Adrenal gland (tissue), 12 donors: Measurements from ENCODE around the gene RTL10. TPM values are rescaled to one million over a fixed set of nuclear protein-coding genes. Genes with fewer than 3 reads are reported as not detected.

ENCODE experiments used
- DNase-seq, 7 donors: peaks; one replicate each; pipeline ENCODE4 v3.0.0-alpha.2; 2019 to 2020
- H3K27ac ChIP-seq, 5 donors: fragments of 200-600 bp; sonication (generic) in 4 of 5; 1 replicate in 3 of 5; 2 replicates in 2 of 5; pipeline versions ENCODE4 v1.5.1 to v1.8.0; 2016 to 2020; ENCODE audit warnings: mild to moderate bottlenecking in 1 of 5
- H3K27me3 ChIP-seq: fragments of 200-600 bp; 2 replicates; pipeline ENCODE4 v1.8.0; 2021
- H3K36me3 ChIP-seq, 2 donors: fragments of 200-600 bp; replicated peaks in 1 of 2; 1 replicate in 1 of 2; 2 replicates in 1 of 2; pipeline versions ENCODE4 v1.5.1 to v1.8.0; 2018 to 2022
- H3K4me1 ChIP-seq, 2 donors: fragments of 200-600 bp; replicated peaks in 1 of 2; 1 replicate in 1 of 2; 2 replicates in 1 of 2; pipeline versions ENCODE4 v1.5.1 to v1.8.0; 2018 to 2021
- H3K4me3 ChIP-seq, 4 donors: fragments of 200-600 bp; sonication (generic) in 3 of 4; one replicate each; pipeline ENCODE4 v1.5.1; 2016 to 2018
- H3K9me3 ChIP-seq, 3 donors: fragments of 200-600 bp; sonication (generic) in 1 of 3; replicated peaks in 1 of 3; 1 replicate in 2 of 3; 2 replicates in 1 of 3; pipeline versions ENCODE4 v1.5.1 to v1.8.0; 2016 to 2021
- CTCF ChIP-seq, 6 experiments: fragments of 450-650 bp in 4 of 6; fragments of 200-600 bp in 2 of 6; sonication (generic) in 1 of 6; IDR thresholded peaks; 1 replicate in 5 of 6; 2 replicates in 1 of 6; pipeline versions ENCODE4 v1.5.1 to v1.8.0; 2016 to 2021; ENCODE audit warnings: antibody characterized with exemption in 6 of 6, mild to moderate bottlenecking in 2 of 6, moderate library complexity in 1 of 6
- POLR2A ChIP-seq, 2 donors: fragments of 450-650 bp; IDR thresholded peaks; one replicate each; pipeline ENCODE4 v1.6.1; 2017; ENCODE audit warnings: antibody characterized with exemption in 2 of 2, mild to moderate bottlenecking in 2 of 2, moderate library complexity in 1 of 2
- WGBS, 4 donors: extraction: QIAGEN DNeasy Blood & Tissue Kit in 2 of 4; methylation state at CpG; one replicate each; pipeline versions ENCODE4 v1.1.5 to v1.1.7; 2013 to 2017; 5-methylcytosine and 5-hydroxymethylcytosine counted together
- intact Hi-C, 2 donors: fragments of 100-400 bp; cut with DNase I; formaldehyde crosslinking; loops; one replicate each; pipeline versions ENCODE4 v1.14.1 to v1.15.0; 2022 to 2023
- polyA plus RNA-seq, 3 donors: library from polyadenylated mRNA; stranded (reverse); fragments of 200-250 nt in 2 of 3; fragments of 350-450 nt in 1 of 3; fragmentation: Illumina TruSeq in 1 of 3; extraction: RNeasy Lipid Tissue Mini Kit (QIAGEN cat#74804) in 1 of 3; gene quantifications; one replicate each; pipeline ENCODE4 v1.2.3, GENCODE V29; 2013 to 2014
- total RNA-seq, 9 donors: library from RNA; depleted of rRNA in 4 of 9; stranded (reverse); fragments of >200 nt in 4 of 9; fragments of 120-200 nt in 1 of 9; fragmentation: NEBNext Ultra II Directional in 1 of 9; extraction: Animal tissue kit (Norgen Biotek cat#: 25700) in 1 of 9; gene quantifications; one replicate each; pipeline versions ENCODE4 v1.1.0 to v1.2.4, GENCODE V29; 2013 to 2023
- donor health status: healthy with polysubstance abuse.
- donor health status: Bipolar disorder and iron deficiency.
- donor health status: DM: yes; HTN: yes; CAD: no.
- donor health status: DM: no; HTN: no; CAD: no.
- donor health status: DM: no; HTN: no; CAD: no.
- donor health status: DM: yes; HTN: yes; CAD: no.

Gene RTL10
- total and polyA plus RNA-seq, 12 donors, result 5.5 to 17.5 (median 11.7) TPM

GRCh38 chr22:19840955-19841640 lies 13.6 kb downstream of the RTL10 start:
- Histone ChIP-seq H3K4me1 (peaks cover 0 to 8% of the 10 kb centered on the region in 2 donors), H3K27me3 (no peaks in the 10 kb centered on the region), H3K36me3 (no peaks in the 10 kb centered on the region), H3K9me3 (no peaks in the 10 kb centered on the region), H3K4me3 (no peak overlapping the region), H3K27ac (no peak overlapping the region)
- DNase-seq, result no peak
- TF ChIP-seq CTCF (IDR thresholded peaks at IDR 0.05) (no peak), POLR2A (IDR thresholded peaks at IDR 0.05) (no peak)
- intact Hi-C loops, result no loop called here
- WGBS, 4 donors, result 89 to 97% (median 92%) methylated on average over 6 of the region's 6 CpGs

GRCh38 chr22:19840059-19840458 lies 14.6 kb downstream of the RTL10 start:
- no peak for DNase-seq
- no peaks in the 10 kb centered on the region for H3K27me3 ChIP-seq
- 84 to 91% (median 88%) methylated on average over 4 of the region's 4 CpGs for WGBS, 4 donors
- no peaks in the 10 kb centered on the region for H3K9me3 ChIP-seq
- no peaks in the 10 kb centered on the region for H3K36me3 ChIP-seq
- H3K4me3 ChIP-seq, result no peak overlapping the region
- H3K27ac ChIP-seq, result no peak overlapping the region
- no peak for TF ChIP-seq POLR2A (IDR thresholded peaks at IDR 0.05)
- no peak for TF ChIP-seq CTCF (IDR thresholded peaks at IDR 0.05)
- intact Hi-C loops, result no loop called here
- H3K4me1 ChIP-seq, result peaks cover 0 to 8% of the 10 kb centered on the region in 2 donors

- Histone ChIP-seq H3K36me3 (no peaks in the 10 kb centered on the region), H3K4me3 (no peak overlapping the region), H3K27me3 (no peaks in the 10 kb centered on the region), H3K4me1 (no peaks in the 10 kb centered on the region), H3K9me3 (no peaks in the 10 kb centered on the region), H3K27ac (no peak overlapping the region)
- intact Hi-C loops, result no loop called here
- 88 to 94% (median 91%) methylated on average over 6 of the region's 6 CpGs for WGBS, 4 donors
- DNase-seq, result no peak
- TF ChIP-seq CTCF (IDR thresholded peaks at IDR 0.05) (no peak), POLR2A (IDR thresholded peaks at IDR 0.05) (no peak)
Measured at GRCh38 chr22:19837915-19838314, 16.8 kb downstream of the RTL10 start.

- intact Hi-C loops, result no loop called here
- DNase-seq, result no peak
Measured at GRCh38 chr22:19836512-19836911, 18.2 kb downstream of the RTL10 start.

More at GRCh38 chr22:19836512-19836911, 18.2 kb downstream of the RTL10 start:
- Histone ChIP-seq H3K27me3 (no peaks in the 10 kb centered on the region), H3K27ac (no peak overlapping the region), H3K36me3 (no peaks in the 10 kb centered on the region), H3K9me3 (no peaks in the 10 kb centered on the region), H3K4me1 (no peaks in the 10 kb centered on the region), H3K4me3 (no peak overlapping the region)
- TF ChIP-seq CTCF (IDR thresholded peaks at IDR 0.05) (no peak), POLR2A (IDR thresholded peaks at IDR 0.05) (no peak)
